HepG2 (cell line): ENCODE data around the gene EPHB4. TPM values are rescaled to one million over a fixed set of nuclear protein-coding genes. Genes with fewer than 3 reads are reported as not detected.

ENCODE experiments used
- GPN1 ChIP-seq: sonication (generic); formaldehyde crosslinking; IDR thresholded peaks from 2 replicates; pipeline ENCODE4 v1.5.1; 2020; ENCODE audit warnings: missing genetic modification reagents, borderline replicate concordance
- KAT2B ChIP-seq: fragments of 150-350 bp; IDR thresholded peaks from 2 replicates; pipeline ENCODE4 v1.6.1; 2014; ENCODE audit warnings: low read depth, low read length, borderline replicate concordance
- KDM3A ChIP-seq: IDR thresholded peaks from 2 replicates; pipeline ENCODE4 v1.6.1; 2018; ENCODE audit warnings: low read depth, missing compliant biosample characterization
- ZBTB40 ChIP-seq, 2 experiments: fragments of 450-650 bp in 1 of 2; sonication (generic) in 1 of 2; formaldehyde crosslinking in 1 of 2; IDR thresholded peaks; 2 replicates each; pipeline versions ENCODE4 v1.6.1 to v1.8.0; 2016 to 2022; ENCODE audit warnings: antibody characterized with exemption in 1 of 2, mild to moderate bottlenecking in 1 of 2, missing genetic modification reagents in 1 of 2
- ZNF20 ChIP-seq: sonication (generic); formaldehyde crosslinking; IDR thresholded peaks from 2 replicates; pipeline ENCODE4 v1.4.0; 2020; ENCODE audit warnings: mild to moderate bottlenecking, moderate library complexity, missing genetic modification reagents
- ZNF24 ChIP-seq: fragments of 450-650 bp; IDR thresholded peaks from 2 replicates; pipeline ENCODE4 v1.6.1; 2017; ENCODE audit warnings: antibody characterized with exemption, mild to moderate bottlenecking
- ZNF30 ChIP-seq: sonication (generic); formaldehyde crosslinking; IDR thresholded peaks from 2 replicates; pipeline ENCODE4 v1.5.0; 2020; ENCODE audit warnings: mild to moderate bottlenecking, missing genetic modification reagents
- ZNF317 ChIP-seq: sonication (generic); formaldehyde crosslinking; IDR thresholded peaks from 2 replicates; pipeline ENCODE4 v1.5.0; 2020; ENCODE audit warnings: mild to moderate bottlenecking, missing genetic modification reagents
- ZNF501 ChIP-seq: sonication (generic); formaldehyde crosslinking; IDR thresholded peaks from 2 replicates; pipeline ENCODE4 v1.5.1; 2020; ENCODE audit warnings: mild to moderate bottlenecking, moderate library complexity, missing genetic modification reagents
- ZSCAN31 ChIP-seq: sonication (generic); formaldehyde crosslinking; IDR thresholded peaks from 2 replicates; pipeline ENCODE4 v1.5.0; 2020; ENCODE audit warnings: low read depth, mild to moderate bottlenecking, missing genetic modification reagents
- polyA plus RNA-seq, 8 experiments: library from polyadenylated mRNA; depleted of rRNA in 3 of 8; stranded (reverse) in 7 of 8; unstranded in 1 of 8; fragments of >200 nt; fragmentation: Illumina TruSeq in 4 of 8; extraction: Trizol in 4 of 8; gene quantifications; 2 replicates each; pipeline versions ENCODE4 v1.2.1 to v1.2.3, GENCODE V29; 2011 to 2016; ENCODE audit warnings: low read depth in 4 of 8, missing spikeins in 1 of 8, mixed read lengths in 1 of 8; ENCODE audit not compliant: insufficient read depth in 1 of 8
- total RNA-seq, 5 experiments: library from RNA; depleted of rRNA; stranded (reverse); fragments of >200 nt; fragmentation: Illumina TruSeq; extraction: Trizol; gene quantifications; 2 replicates each; pipeline ENCODE4 v1.2.3, GENCODE V29; 2016; ENCODE audit warnings: low read depth in 1 of 5
- TF ChIP-seq, protein P1 (sequence below): IDR thresholded peaks from 2 replicates; pipeline ENCODE4 v1.6.1; 2016; ENCODE audit warnings: mild to moderate bottlenecking
- TF ChIP-seq, protein P2 (sequence below): IDR thresholded peaks from 2 replicates; pipeline ENCODE4 v1.6.1; 2016; ENCODE audit warnings: low read depth, control low read depth
- TF ChIP-seq, protein P3 (sequence below): sonication (generic); formaldehyde crosslinking; IDR thresholded peaks from 2 replicates; pipeline ENCODE4 v1.4.0; 2020; ENCODE audit warnings: mild to moderate bottlenecking, missing genetic modification reagents
- TF ChIP-seq, protein P4 (sequence below): sonication (generic); formaldehyde crosslinking; conservative IDR thresholded peaks from 2 replicates; pipeline ENCODE4 v1.8.0; 2022; ENCODE audit warnings: missing genetic modification reagents

EPHB4 gene
- total and polyA plus RNA-seq, 2 of the 13 experiments (the other 11 are each of a cell fraction or from before 2014, with no cell fraction given), result 61.4 to 69.6 TPM

GRCh38 chr7:100874577-100875355 is 47.4 kb upstream of the EPHB4 start, which contains the start of gene SRRT (continued):
- TF ChIP-seq, protein P1, sequence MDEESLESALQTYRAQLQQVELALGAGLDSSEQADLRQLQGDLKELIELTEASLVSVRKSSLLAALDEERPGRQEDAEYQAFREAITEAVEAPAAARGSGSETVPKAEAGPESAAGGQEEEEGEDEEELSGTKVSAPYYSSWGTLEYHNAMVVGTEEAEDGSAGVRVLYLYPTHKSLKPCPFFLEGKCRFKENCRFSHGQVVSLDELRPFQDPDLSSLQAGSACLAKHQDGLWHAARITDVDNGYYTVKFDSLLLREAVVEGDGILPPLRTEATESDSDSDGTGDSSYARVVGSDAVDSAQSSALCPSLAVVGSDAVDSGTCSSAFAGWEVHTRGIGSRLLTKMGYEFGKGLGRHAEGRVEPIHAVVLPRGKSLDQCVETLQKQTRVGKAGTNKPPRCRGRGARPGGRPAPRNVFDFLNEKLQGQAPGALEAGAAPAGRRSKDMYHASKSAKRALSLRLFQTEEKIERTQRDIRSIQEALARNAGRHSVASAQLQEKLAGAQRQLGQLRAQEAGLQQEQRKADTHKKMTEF (CRISPR knock-in tag), result peak; percentile 84
- TF ChIP-seq ZNF501 (peak; percentile 89), KDM3A (no peak), ZNF30 (CRISPR knock-in tag) (peak; percentile 49; the same call in 1 of the 2 replicates), ZNF20 (CRISPR knock-in tag) (no peak), ZNF317 (CRISPR knock-in tag) (no peak; the same call in 1 of the 2 replicates), ZSCAN31 (peak; percentile 93), ZNF24 (no peak), ZBTB40 (IDR thresholded peaks at IDR 0.05) (no peak), ZBTB40 (CRISPR knock-in tag; IDR thresholded peaks at IDR 0.05) (peak; percentile 80), GPN1 (CRISPR knock-in tag) (no peak), KAT2B (no peak)
- TF ChIP-seq, protein P2, sequence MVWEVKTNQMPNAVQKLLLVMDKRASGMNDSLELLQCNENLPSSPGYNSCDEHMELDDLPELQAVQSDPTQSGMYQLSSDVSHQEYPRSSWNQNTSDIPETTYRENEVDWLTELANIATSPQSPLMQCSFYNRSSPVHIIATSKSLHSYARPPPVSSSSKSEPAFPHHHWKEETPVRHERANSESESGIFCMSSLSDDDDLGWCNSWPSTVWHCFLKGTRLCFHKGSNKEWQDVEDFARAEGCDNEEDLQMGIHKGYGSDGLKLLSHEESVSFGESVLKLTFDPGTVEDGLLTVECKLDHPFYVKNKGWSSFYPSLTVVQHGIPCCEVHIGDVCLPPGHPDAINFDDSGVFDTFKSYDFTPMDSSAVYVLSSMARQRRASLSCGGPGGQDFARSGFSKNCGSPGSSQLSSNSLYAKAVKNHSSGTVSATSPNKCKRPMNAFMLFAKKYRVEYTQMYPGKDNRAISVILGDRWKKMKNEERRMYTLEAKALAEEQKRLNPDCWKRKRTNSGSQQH (CRISPR knock-in tag), result peak; percentile 84; the same call in 1 of the 2 replicates
- TF ChIP-seq, protein P3, sequence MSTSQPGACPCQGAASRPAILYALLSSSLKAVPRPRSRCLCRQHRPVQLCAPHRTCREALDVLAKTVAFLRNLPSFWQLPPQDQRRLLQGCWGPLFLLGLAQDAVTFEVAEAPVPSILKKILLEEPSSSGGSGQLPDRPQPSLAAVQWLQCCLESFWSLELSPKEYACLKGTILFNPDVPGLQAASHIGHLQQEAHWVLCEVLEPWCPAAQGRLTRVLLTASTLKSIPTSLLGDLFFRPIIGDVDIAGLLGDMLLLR, result no peak
- TF ChIP-seq, protein P4, sequence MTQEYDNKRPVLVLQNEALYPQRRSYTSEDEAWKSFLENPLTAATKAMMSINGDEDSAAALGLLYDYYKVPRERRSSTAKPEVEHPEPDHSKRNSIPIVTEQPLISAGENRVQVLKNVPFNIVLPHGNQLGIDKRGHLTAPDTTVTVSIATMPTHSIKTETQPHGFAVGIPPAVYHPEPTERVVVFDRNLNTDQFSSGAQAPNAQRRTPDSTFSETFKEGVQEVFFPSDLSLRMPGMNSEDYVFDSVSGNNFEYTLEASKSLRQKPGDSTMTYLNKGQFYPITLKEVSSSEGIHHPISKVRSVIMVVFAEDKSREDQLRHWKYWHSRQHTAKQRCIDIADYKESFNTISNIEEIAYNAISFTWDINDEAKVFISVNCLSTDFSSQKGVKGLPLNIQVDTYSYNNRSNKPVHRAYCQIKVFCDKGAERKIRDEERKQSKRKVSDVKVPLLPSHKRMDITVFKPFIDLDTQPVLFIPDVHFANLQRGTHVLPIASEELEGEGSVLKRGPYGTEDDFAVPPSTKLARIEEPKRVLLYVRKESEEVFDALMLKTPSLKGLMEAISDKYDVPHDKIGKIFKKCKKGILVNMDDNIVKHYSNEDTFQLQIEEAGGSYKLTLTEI (CRISPR knock-in tag), result no peak
